Erythroblast (primary cell): Measurements from ENCODE around the gene ATOH8.

Source experiments
- GATA1 ChIP-seq: IDR thresholded peaks from 2 replicates; pipeline ENCODE4 v1.6.1; 2011; ENCODE audit warnings: low read depth, mild to moderate bottlenecking, control low read depth, low read length, moderate library complexity
- POLR2A ChIP-seq: IDR thresholded peaks from 2 replicates; pipeline ENCODE4 v1.6.1; 2011; ENCODE audit warnings: mild to moderate bottlenecking, low read length

- TF ChIP-seq POLR2A: no peak
- no peak for TF ChIP-seq GATA1
These were observed 36.3 kb upstream of the ATOH8 start for GRCh38 chr2:85717308-85718008.
